NCI-H345 treated with DMSO at 0.1 percent for 48 hours (cell line): ENCODE data around the gene LTF.
A peak's percentile ranks its signal among the peaks of the same experiment; 100 is the strongest.
"Not testable (repeated sequence)": the region's sequence is repeated elsewhere in the genome, so short reads cannot be mapped to it uniquely, and the experiment has no call there.

Experiments used
- DNase-seq: peaks from one replicate; lab custom pipeline; 2025; ENCODE audit not compliant: unreplicated experiment; lab: John Stamatoyannopoulos, UW

The LTF gene

GRCh38 chr3:46416811-46417510 is 47.7 kb downstream of the LTF start:
- no peak for DNase-seq

- DNase-seq, result peak; percentile 61
These were observed 48.4 kb downstream of the LTF start for GRCh38 chr3:46416125-46416810.

- no peak for DNase-seq
These were observed 50.0 kb downstream of the LTF start for GRCh38 chr3:46414739-46415138.

- no peak for DNase-seq
These were observed 50.8 kb downstream of the LTF start for GRCh38 chr3:46413951-46414350.

- DNase-seq, result no peak
These were observed 51.9 kb downstream of the LTF start for GRCh38 chr3:46412786-46413298.

- no peak for DNase-seq
These were observed 53.4 kb downstream of the LTF start for GRCh38 chr3:46411271-46411670.

- DNase-seq, result no peak
These were observed 54.0 kb downstream of the LTF start for GRCh38 chr3:46410669-46411068.

- no peak for DNase-seq
These were observed 54.8 kb downstream of the LTF start for GRCh38 chr3:46409739-46410489.

GRCh38 chr3:46408853-46409252 is 55.9 kb downstream of the LTF start:
- DNase-seq, result no peak

- no peak for DNase-seq
These were observed 56.7 kb downstream of the LTF start for GRCh38 chr3:46407970-46408369.

GRCh38 chr3:46406788-46407611 is 57.7 kb downstream of the LTF start, which contains the start of the genes CCR5AS and CCRL2:
TSS of gene CCR5AS (minus strand) at chr3:46407066.
TSS of gene CCRL2 (plus strand) at chr3:46407259. CDS start at chr3:46408080, 821 bp downstream.
- DNase-seq, result no peak

GRCh38 chr3:46406443-46406787 is 58.3 kb downstream of the LTF start:
- DNase-seq, result no peak

- no peak for DNase-seq
These were observed 59.2 kb downstream of the LTF start for GRCh38 chr3:46405301-46406019.

- not testable (repeated sequence) for DNase-seq
These were observed 61.8 kb downstream of the LTF start for GRCh38 chr3:46402902-46403301.

- DNase-seq, result no peak
These were observed 63.1 kb downstream of the LTF start for GRCh38 chr3:46401579-46401978.

GRCh38 chr3:46400846-46401245 is 63.9 kb downstream of the LTF start:
- no peak for DNase-seq

- no peak for DNase-seq
These were observed 64.5 kb downstream of the LTF start for GRCh38 chr3:46400000-46400734.

- no peak for DNase-seq
These were observed 65.1 kb downstream of the LTF start for GRCh38 chr3:46399557-46399956.

GRCh38 chr3:46399098-46399497 is 65.6 kb downstream of the LTF start:
- no peak for DNase-seq
